ENCODE results near the gene MRPL27.

DNA sequence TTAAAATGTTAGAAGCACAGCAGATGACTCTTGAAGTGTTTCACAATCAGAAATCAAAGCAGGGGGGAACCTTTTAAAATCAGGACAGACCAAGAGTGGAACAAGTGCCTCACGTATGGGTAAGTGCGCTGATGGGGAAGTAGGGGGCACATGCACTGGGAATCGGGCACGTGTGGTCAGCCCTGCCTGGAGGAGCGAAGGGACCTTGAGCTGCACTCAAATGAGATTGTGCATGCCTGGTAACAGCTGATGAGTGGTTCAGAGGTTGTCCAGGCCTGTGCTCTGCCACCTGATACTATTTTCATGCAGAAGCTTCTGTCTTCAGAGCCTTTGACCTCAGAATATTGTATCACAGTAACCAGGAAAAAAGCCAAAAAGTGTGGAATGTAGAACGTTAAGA lies 40.8 kb downstream of the MRPL27 start:
- TF ChIP-seq CTCF (IDR thresholded peaks at IDR 0.05) (no peak), EZH2 (IDR thresholded peaks at IDR 0.05; ENCODE audit: borderline replicate concordance, insufficient read depth, low read depth, low read length, poor library complexity, severe bottlenecking) (no peak)

Measured in B cell (primary cell).